Esophagus muscularis mucosa (tissue), 4 donors: ENCODE data around the gene MIR17HG.

Source experiments
- EP300 ChIP-seq: sonication (generic); formaldehyde crosslinking; IDR thresholded peaks from one replicate; pipeline ENCODE4 v1.6.1; 2017; ENCODE audit warnings: antibody characterized with exemption
- POLR2AphosphoS5 ChIP-seq, 2 donors: sonication (generic); formaldehyde crosslinking; IDR thresholded peaks; one replicate each; pipeline ENCODE4 v1.6.1; 2017; ENCODE audit warnings: antibody characterized with exemption in 2 of 2
- TF ChIP-seq, protein P1 (sequence below), 3 experiments: fragments of 200-600 bp in 2 of 3; fragments of 450-650 bp in 1 of 3; sonication (generic) in 2 of 3; IDR thresholded peaks; one replicate each; pipeline ENCODE4 v1.5.1; 2017 to 2019; ENCODE audit warnings: antibody characterized with exemption in 3 of 3, mild to moderate bottlenecking in 2 of 3, moderate library complexity in 1 of 3

DNA sequence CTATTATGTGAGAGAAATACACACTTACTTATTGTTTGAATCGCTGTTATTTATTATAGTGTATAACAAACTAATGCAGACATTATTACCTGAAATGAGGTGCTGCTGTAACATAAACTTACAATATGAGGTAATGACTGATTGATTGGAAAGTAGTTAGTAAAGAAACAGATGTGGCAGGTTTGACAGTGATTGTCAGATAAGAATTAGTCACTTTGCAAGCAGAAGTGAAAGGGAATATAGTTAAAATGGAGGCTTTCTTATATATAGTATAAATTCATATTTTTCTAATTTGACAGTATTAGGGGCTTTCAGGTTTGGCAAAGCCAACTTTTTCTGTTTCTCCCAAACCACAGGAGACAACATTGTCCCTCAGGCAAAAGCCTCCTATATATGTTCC lies 20.6 kb downstream of the MIR17HG start:
- TF ChIP-seq EP300 (no peak), POLR2AphosphoS5 (IDR thresholded peaks at IDR 0.05) (no peak)
- TF ChIP-seq, protein P1, sequence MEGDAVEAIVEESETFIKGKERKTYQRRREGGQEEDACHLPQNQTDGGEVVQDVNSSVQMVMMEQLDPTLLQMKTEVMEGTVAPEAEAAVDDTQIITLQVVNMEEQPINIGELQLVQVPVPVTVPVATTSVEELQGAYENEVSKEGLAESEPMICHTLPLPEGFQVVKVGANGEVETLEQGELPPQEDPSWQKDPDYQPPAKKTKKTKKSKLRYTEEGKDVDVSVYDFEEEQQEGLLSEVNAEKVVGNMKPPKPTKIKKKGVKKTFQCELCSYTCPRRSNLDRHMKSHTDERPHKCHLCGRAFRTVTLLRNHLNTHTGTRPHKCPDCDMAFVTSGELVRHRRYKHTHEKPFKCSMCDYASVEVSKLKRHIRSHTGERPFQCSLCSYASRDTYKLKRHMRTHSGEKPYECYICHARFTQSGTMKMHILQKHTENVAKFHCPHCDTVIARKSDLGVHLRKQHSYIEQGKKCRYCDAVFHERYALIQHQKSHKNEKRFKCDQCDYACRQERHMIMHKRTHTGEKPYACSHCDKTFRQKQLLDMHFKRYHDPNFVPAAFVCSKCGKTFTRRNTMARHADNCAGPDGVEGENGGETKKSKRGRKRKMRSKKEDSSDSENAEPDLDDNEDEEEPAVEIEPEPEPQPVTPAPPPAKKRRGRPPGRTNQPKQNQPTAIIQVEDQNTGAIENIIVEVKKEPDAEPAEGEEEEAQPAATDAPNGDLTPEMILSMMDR (IDR thresholded peaks at IDR 0.05), result no peak
